GM18508 (cell line): ENCODE data around the gene GBX1.

Experiments used
- ATAC-seq: cut with Tn5 transposase; IDR thresholded peaks from one replicate; pipeline ENCODE4 v1.9.1; 2021; ENCODE audit warnings: moderate number of reproducible peaks; ENCODE audit not compliant: insufficient read depth, unreplicated experiment

Gene GBX1

GRCh38 chr7:151195616-151196450 lies 28.3 kb upstream of the GBX1 start:
- ATAC-seq = no peak

GRCh38 chr7:151194188-151194587 lies 26.7 kb upstream of the GBX1 start:
- ATAC-seq = no peak

GRCh38 chr7:151193203-151193978 lies 25.9 kb upstream of the GBX1 start:
- ATAC-seq = no peak

GRCh38 chr7:151192002-151192539 lies 24.6 kb upstream of the GBX1 start:
- ATAC-seq = no peak

GRCh38 chr7:151191544-151191943 lies 24.1 kb upstream of the GBX1 start:
- ATAC-seq = no peak

- no peak for ATAC-seq
Observed at GRCh38 chr7:151189038-151189437, 21.5 kb upstream of the GBX1 start.

GRCh38 chr7:151188252-151188542 lies 20.7 kb upstream of the GBX1 start:
- no peak for ATAC-seq

GRCh38 chr7:151187409-151188251 lies 20.1 kb upstream of the GBX1 start:
- ATAC-seq = no peak

- ATAC-seq = no peak
Observed at GRCh38 chr7:151186640-151187408, 19.3 kb upstream of the GBX1 start, which contains the start of gene ASB10. ASB10 (minus strand) TSS chr7:151187250; CDS start chr7:151187130, 120 bp downstream.

- ATAC-seq = no peak
Observed at GRCh38 chr7:151185762-151186639, 18.5 kb upstream of the GBX1 start.

GRCh38 chr7:151181011-151181431 lies 13.5 kb upstream of the GBX1 start:
- no peak for ATAC-seq

- ATAC-seq = no peak
Observed at GRCh38 chr7:151179946-151180345, 12.5 kb upstream of the GBX1 start.

GRCh38 chr7:151179287-151179860 lies 11.9 kb upstream of the GBX1 start:
- no peak for ATAC-seq

GRCh38 chr7:151178831-151179230 lies 11.3 kb upstream of the GBX1 start:
- no peak for ATAC-seq

GRCh38 chr7:151178236-151178635 lies 10.7 kb upstream of the GBX1 start:
- ATAC-seq = no peak

GRCh38 chr7:151177310-151177709 lies 9.8 kb upstream of the GBX1 start:
- no peak for ATAC-seq

GRCh38 chr7:151176401-151176800 lies 8.9 kb upstream of the GBX1 start:
- no peak for ATAC-seq

GRCh38 chr7:151175793-151176311 lies 8.4 kb upstream of the GBX1 start:
- no peak for ATAC-seq
